DLD1 (cell line): Measurements from ENCODE around the gene HSP90AB1.

Source experiments
- in situ Hi-C: cut with HindIII; loops from 2 replicates; pipeline ENCODE4 v1.10.0; 2017; ENCODE audit warnings: low sequenced_read_pairs

HSP90AB1 gene

GRCh38 chr6:44246663-44247337, at the start of gene HSP90AB1:
Gene HSP90AB1 (plus strand): TSS chr6:44247101. CDS start chr6:44248630, 1,529 bp downstream.
- in situ Hi-C loops: loop anchor here (25.0 kb wide), 1 partner anchor 134 kb away; no protein-coding TSS in a partner anchor

DNA sequence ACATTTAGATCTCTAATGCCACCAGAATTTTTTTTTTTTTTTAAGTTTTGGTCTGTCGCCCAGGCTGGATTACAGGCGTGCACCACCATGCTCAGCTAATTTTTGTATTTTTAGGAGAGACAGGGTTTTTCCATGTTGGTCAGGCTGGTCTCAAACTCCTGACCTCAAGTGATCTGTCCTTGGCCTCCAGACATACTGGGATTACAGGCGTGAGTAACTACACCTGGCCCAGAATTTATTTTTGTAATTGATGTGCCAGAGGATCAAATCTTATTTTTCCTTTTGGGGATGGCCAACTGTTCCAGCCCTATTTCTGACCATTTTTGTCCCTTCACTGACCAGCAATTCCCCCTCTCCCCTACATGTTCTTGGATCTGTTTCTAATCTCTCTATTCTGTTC, 48.2 kb upstream of the HSP90AB1 start:
- in situ Hi-C loops: no loop called here

- in situ Hi-C loops: no loop called here
Measured at GRCh38 chr6:44199883-44200282, 47.0 kb upstream of the HSP90AB1 start.

- in situ Hi-C loops: no loop called here
Measured at GRCh38 chr6:44201200-44201599, 45.7 kb upstream of the HSP90AB1 start.

DNA sequence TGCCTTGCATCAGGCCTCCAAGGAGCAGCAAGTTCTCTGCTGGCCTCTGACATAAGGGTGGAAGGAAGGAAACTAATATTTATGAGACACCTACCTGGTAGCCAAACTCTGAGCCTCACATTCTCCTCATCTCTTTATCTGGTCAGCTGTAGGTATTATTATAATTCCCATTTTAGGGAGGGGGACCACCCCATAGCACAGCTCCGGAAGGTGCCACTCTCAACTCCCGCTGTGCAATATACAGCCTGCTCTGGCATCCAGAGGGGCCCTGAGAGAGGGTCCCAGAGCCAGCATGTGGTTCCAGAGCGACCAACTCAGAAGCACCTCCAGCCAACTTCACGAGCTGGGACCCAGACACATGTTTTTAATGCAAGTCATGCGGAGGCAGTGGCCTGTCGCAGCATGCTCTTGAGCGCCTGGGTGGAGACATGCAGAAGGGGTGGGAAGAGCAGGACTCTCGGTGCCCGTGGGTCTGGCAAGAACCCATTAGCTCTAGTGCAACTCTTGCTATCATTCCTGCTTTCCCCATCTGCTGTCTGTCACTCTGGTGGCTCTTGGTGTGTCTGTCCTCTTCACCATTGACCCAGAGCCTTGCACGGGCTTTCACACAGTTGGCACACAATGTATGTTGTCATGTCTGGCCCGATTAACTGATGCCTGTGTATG, 45.1 kb upstream of the HSP90AB1 start:
- in situ Hi-C loops: no loop called here

DNA sequence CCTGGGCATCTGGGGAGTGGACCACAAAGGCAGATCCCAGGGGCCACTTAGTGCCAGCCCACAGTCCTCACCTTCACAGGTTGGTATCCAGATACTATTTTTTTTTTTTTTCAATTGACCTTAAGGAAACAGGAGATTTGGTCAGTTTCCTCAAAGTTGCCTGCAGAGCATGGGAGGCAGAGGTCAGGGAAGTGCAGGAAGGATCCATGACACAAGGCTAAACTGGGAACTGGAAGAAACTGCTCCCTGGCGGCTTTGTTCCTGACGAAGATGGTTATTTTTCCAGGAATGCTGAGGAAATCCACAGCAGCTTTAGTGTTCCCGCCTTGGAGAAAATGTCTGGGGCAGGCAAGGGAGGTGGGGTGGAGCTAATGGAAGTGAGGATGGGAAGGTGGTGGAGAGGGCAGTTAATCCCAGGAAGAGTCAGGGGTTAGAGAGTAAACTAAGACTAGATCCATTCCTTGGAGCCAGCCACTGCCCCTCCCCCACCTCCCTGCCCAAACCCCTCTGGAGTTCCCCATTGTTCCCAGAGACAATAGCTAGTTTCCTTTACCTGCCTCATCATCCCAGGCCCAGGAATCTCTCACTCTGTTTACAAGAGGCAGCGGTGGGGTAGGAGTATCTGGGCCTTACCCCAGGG, 44.4 kb upstream of the HSP90AB1 start:
- in situ Hi-C loops: no loop called here

GRCh38 chr6:44202972-44203750, 43.7 kb upstream of the HSP90AB1 start:
- in situ Hi-C loops: no loop called here

DNA sequence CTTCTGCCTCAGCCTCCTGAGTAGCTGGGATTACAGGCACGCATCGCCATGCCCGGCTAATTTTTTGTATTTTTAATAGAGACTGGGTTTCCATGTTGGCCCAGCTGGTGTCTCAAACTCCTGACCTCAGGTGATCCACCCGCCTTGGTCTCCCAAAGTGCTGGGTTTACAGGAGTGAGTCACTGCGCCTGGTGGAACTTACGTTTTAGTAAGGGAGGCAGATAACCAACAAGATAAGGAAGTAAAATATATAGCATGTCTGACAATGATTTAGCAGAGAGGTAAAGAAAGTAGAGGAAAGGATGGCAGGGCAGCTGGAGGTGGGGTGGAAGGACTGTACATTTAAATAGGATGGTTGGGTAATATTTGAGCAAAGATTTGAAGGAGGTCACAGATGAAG, 42.9 kb upstream of the HSP90AB1 start:
- in situ Hi-C loops: no loop called here

DNA sequence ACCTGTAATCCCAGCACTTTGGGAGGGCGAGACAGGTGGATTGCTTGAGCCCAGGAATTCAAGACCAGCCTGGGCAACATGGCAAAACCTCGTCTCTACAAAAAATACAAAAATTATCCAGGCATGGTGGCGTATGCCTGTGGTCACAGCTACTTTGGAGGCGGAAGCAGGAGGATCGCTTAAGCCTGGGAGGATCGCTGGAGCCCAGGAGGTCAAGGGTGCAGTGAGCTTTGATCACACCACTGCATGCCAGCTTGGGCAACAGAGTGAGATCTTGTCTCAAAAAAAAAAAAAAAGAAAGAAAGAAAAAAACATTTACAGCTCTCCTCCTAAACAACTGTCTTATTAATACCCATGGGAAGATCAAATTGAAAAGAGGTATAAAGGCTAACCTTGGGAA, 38.9 kb upstream of the HSP90AB1 start:
- in situ Hi-C loops: no loop called here

DNA sequence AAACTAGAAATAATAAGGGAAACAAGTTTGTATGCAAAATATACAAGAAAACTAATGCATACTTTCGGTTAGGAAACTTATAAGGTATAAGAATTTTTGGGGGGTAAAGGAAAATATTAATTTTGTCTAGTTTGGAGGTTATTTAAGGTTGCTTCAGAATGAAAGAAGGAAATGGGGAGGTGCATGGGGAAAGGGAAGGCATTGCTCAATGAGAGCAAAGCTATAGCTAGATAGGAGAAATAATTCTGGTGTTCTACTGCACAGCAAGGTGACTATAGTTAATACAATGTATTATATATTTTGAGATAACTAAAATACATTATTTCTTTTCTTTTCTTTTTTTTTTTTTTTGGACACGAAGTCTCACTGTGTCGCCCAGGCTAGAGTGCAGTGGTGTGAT, 35.6 kb upstream of the HSP90AB1 start:
- in situ Hi-C loops: no loop called here

DNA sequence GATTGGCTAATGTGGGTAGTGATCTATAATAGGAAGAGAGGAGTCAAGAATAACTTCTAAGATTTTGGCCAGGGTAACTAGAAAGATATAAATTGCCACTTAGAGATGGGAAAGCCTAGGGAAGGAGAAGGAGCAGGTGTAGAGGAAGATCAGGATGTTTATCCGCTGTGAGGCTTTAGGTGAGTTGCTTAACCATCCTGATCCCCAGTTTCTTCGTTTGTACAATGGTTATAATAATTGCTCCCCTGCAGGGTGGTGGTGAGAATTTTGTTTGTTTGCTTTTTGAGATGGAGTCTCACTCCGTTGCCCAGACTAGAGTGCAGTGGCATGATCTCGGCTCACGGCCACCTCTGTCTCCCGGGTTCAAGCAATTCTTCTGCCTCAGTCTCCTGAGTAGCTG, 32.6 kb upstream of the HSP90AB1 start:
- in situ Hi-C loops: no loop called here

DNA sequence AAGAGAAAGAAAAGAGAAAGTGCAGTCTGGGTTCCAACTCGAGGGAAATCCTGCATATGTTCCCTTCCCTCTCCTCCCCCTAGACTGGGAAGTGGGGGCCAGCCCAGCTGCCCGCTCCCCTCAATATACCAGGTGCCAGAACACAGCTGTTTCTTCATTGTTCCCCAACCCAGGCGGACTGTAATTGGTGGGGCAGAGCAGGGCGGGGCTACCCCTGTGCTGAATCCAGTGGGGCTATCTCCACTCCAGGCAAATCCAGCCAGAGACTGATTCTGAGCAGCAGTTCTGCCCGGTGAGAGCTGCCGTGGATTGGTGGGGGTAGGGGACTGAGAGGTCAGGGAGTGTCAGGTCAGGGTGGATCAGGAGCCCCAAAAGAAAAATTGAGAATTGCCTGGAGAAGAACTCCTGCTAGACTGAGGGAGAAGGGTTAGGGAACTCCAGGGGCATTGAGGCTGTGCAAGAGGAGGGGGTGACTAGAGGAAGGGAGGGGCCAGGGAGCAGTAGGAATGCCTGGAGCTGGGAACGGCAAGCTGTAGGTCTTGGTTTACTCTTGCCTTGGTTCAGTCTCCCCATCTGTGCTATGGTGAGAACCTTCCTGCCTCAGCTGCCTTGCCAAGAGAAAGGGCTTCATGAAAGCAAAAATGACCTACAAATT, 30.1 kb upstream of the HSP90AB1 start, which contains the start of gene MYMX:
TSS of gene MYMX (plus strand) at position 250 of the 655 bp plus-strand sequence. CDS start 546 bp downstream, outside the sequence.
- in situ Hi-C loops: no loop called here

DNA sequence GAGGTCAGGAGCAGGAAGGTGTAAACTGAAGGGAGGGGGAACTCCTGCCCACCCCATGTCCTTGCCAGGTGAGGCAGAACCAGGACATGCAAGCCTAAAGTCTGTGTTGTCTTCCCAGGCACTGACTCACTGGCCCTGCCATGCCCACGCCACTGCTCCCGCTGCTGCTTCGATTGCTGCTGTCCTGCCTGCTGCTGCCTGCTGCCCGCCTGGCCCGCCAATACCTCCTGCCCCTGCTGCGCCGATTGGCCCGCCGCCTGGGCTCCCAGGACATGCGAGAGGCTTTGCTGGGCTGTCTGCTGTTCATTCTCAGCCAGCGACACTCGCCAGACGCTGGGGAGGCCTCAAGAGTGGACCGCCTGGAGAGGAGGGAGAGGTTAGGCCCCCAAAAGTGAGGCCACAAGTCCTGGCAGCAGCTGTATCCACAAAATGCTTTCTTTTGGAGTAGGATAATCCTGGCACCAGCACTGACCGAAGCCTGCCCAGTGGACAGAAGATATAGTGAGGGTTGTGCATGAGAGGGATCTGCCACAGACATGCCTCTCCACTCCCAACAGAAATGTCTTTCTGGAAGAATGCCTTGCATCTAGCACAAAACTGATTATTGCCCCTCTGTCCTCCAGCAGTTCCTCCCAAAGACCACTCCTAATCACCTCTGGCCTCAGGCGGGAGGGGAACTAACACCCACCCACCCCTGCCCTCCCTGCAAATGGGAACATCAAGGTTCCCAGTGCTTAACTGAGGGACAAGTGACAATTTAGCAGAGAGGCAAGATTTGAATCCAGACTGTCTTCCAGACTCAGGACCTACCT, 29.4 kb upstream of the HSP90AB1 start:
- in situ Hi-C loops: no loop called here

GRCh38 chr6:44219053-44219814, 27.7 kb upstream of the HSP90AB1 start:
- in situ Hi-C loops: no loop called here

DNA sequence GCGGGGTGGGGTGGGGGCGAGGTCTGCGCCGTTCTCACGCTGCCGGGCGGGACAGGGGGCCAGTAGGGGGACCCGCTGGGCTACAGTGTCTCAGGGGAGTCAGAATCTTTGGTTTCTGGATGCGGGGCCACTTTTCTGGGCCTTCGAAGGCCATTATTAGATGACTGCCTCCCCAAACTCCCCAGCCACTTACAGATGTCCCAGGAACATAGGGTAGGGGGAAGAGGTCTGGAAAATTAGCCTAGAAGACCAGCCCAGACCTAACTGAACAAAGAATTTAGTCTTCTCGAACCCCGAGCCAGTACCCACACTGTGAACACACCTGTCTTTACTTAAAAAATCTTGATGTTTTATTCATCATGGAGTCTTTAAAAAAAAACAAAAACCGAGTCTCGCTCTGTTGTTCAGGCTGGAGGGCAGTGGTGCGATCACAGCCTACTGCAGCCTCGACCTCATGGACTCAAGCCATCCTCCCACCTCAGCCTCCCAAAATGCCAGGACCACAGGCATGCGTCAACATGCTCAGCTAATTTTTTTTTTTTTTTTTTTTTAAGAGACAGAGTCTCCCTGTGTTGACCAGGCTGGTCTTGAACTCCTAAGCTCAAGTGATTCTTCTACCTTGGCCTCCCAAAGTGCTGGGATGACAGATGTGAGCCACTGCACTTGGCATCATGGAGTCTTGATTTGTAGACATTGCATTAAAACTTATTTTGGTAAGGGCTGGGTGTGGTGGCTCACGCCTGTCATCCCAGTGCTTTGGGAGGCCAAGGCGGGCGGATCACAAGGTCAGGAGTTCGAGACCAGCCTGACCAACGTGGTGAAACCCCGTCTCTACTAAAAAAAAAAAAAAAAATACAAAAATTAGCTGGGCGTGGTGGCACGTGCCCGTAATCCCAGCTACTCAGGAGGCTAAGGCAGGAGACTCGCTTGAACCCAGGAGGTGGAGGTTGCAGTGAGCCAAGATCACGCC, 26.8 kb upstream of the HSP90AB1 start:
- in situ Hi-C loops: no loop called here

DNA sequence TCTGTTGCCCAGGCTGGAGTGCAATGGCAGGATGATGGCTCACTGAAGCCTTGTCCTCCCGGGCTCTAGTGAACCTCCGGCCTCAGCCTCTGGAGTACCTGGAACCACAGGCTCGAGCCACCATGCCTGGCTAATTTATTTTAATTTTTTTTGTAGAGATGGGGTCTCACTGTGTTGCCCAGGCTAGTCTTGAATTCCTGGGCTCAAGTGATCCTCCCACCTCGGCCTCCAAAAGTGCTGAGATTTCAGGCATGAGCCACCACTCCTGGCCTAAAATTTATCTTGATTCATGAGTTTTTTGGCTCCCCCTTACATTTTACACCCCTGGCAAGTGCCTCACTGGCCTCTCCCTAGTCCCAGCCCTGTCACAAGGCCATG, 26.0 kb upstream of the HSP90AB1 start:
- in situ Hi-C loops: no loop called here

GRCh38 chr6:44221291-44221960, 25.5 kb upstream of the HSP90AB1 start:
- in situ Hi-C loops: no loop called here

DNA sequence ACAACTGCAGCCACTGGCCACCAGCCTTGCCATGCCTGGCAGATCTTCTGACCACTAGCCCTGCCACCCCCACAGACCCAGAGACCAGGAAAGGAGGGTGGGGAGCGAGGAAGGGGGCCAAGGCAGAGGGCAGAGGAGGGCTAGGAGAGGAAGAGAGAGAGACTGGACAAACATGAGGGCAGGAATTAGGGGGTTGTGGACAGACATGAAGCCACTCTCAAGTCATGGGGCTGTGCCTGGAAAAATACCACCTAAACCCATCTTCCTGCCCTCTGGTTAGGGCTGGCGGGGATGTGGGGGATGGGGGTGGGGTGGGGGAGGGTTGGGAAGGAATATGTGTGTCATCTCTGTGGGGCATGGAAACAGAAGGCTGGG, 25.0 kb upstream of the HSP90AB1 start:
- in situ Hi-C loops: no loop called here
